Skeletal muscle satellite cell (primary cell): ENCODE measurements around the gene BCL6B. TPM values are rescaled to one million over a fixed set of nuclear protein-coding genes. Genes with fewer than 3 reads are reported as not detected.
"Not testable (repeated sequence)": the region's sequence is repeated elsewhere in the genome, so short reads cannot be mapped to it uniquely, and the experiment has no call there.

Source experiments
- H3K27me3 ChIP-seq: 2 replicates; pipeline ENCODE4 v1.7.0; 2013; ENCODE audit warnings: low read length; ENCODE audit not compliant: control insufficient read depth, insufficient read depth
- H3K36me3 ChIP-seq: 2 replicates; pipeline ENCODE4 v1.7.0; 2013; ENCODE audit warnings: mild to moderate bottlenecking, control low read depth, low read length; ENCODE audit not compliant: insufficient read depth
- H3K4me1 ChIP-seq: 2 replicates; pipeline ENCODE4 v1.7.0; 2013; ENCODE audit warnings: low read length; ENCODE audit not compliant: control insufficient read depth, insufficient read depth
- H3K4me2 ChIP-seq: 2 replicates; pipeline ENCODE4 v1.7.0; 2013; ENCODE audit warnings: mild to moderate bottlenecking, low read length
- H3K4me3 ChIP-seq: 2 replicates; pipeline ENCODE4 v1.7.0; 2013; ENCODE audit warnings: low read length
- H3K9ac ChIP-seq: 2 replicates; pipeline ENCODE4 v1.7.0; 2013; ENCODE audit warnings: mild to moderate bottlenecking, low read depth, low read length, moderate library complexity
- H3K9me3 ChIP-seq: replicated peaks from 2 replicates; pipeline ENCODE4 v1.7.0; 2013; ENCODE audit warnings: mild to moderate bottlenecking, control low read depth, low read length
- total RNA-seq: library from RNA; depleted of rRNA; stranded (reverse); fragments of >200 nt; gene quantifications from 2 replicates; pipeline ENCODE4 v1.2.3, GENCODE V29; 2012; rRNA removed

The BCL6B gene
- total RNA-seq = under 0.01 TPM in 1 of 2 replicates, not detected in the other

- peak within 1 kb of the TSS; percentile 83 for H3K4me2 ChIP-seq
- peaks cover 25% of the 10 kb centered on the region for H3K4me1 ChIP-seq
- no peaks in the 10 kb centered on the region for H3K36me3 ChIP-seq
- peaks cover 11% of the 10 kb centered on the region for H3K27me3 ChIP-seq
- H3K9ac ChIP-seq = peak within 1 kb of the TSS; percentile 57
- H3K4me3 ChIP-seq = peak within 1 kb of the TSS; percentile 57
- H3K9me3 ChIP-seq = no peaks in the 10 kb centered on the region
These were observed at the start of gene BCL6B for GRCh38 chr17:7022781-7023571. BCL6B (plus strand) TSS chr17:7023050; CDS start chr17:7023672, 622 bp downstream.

GRCh38 chr17:6979440-6979839 is 43.4 kb upstream of the BCL6B start:
- H3K27me3 ChIP-seq, H3K4me2 ChIP-seq, H3K36me3 ChIP-seq, H3K4me1 ChIP-seq, H3K9me3 ChIP-seq, H3K9ac ChIP-seq, H3K4me3 ChIP-seq: not testable (repeated sequence)

GRCh38 chr17:6981426-6981825 is 41.4 kb upstream of the BCL6B start:
- Histone ChIP-seq H3K9ac (no peak overlapping the region), H3K4me1 (no peaks in the 10 kb centered on the region), H3K27me3 (no peaks in the 10 kb centered on the region), H3K9me3 (no peaks in the 10 kb centered on the region), H3K4me3 (no peak overlapping the region), H3K36me3 (no peaks in the 10 kb centered on the region), H3K4me2 (no peak overlapping the region)

GRCh38 chr17:6985266-6985665 is 37.6 kb upstream of the BCL6B start:
- Histone ChIP-seq H3K9me3 (no peaks in the 10 kb centered on the region), H3K4me2 (no peak overlapping the region), H3K27me3 (no peaks in the 10 kb centered on the region), H3K4me1 (no peaks in the 10 kb centered on the region), H3K36me3 (no peaks in the 10 kb centered on the region), H3K4me3 (no peak overlapping the region), H3K9ac (no peak overlapping the region)

- Histone ChIP-seq H3K4me1 (no peaks in the 10 kb centered on the region), H3K4me2 (no peak overlapping the region), H3K9ac (no peak overlapping the region), H3K4me3 (no peak overlapping the region), H3K36me3 (no peaks in the 10 kb centered on the region), H3K9me3 (no peaks in the 10 kb centered on the region), H3K27me3 (no peaks in the 10 kb centered on the region)
These were observed 36.2 kb upstream of the BCL6B start for GRCh38 chr17:6986676-6987075.

GRCh38 chr17:6989779-6990178 is 33.1 kb upstream of the BCL6B start:
- no peak overlapping the region for H3K9ac ChIP-seq
- H3K36me3 ChIP-seq = no peaks in the 10 kb centered on the region
- H3K27me3 ChIP-seq = no peaks in the 10 kb centered on the region
- H3K4me1 ChIP-seq = no peaks in the 10 kb centered on the region
- H3K9me3 ChIP-seq = no peaks in the 10 kb centered on the region
- H3K4me3 ChIP-seq = no peak overlapping the region
- no peak overlapping the region for H3K4me2 ChIP-seq

- not testable (repeated sequence) for H3K27me3 ChIP-seq, H3K9me3 ChIP-seq, H3K4me1 ChIP-seq, H3K4me3 ChIP-seq, H3K4me2 ChIP-seq, H3K9ac ChIP-seq
- H3K36me3 ChIP-seq = peaks cover 15% of the 10 kb centered on the region
These were observed 29.2 kb upstream of the BCL6B start for GRCh38 chr17:6993613-6994056.

- Histone ChIP-seq H3K4me2 (no peak overlapping the region), H3K4me1 (no peaks in the 10 kb centered on the region), H3K4me3 (no peak overlapping the region), H3K36me3 (peaks cover 21% of the 10 kb centered on the region), H3K9me3 (no peaks in the 10 kb centered on the region), H3K9ac (no peak overlapping the region), H3K27me3 (no peaks in the 10 kb centered on the region)
These were observed 28.7 kb upstream of the BCL6B start for GRCh38 chr17:6994118-6994598.

GRCh38 chr17:6994666-6995256 is 28.1 kb upstream of the BCL6B start:
- Histone ChIP-seq H3K4me3 (no peak overlapping the region), H3K4me1 (no peaks in the 10 kb centered on the region), H3K36me3 (peaks cover 27% of the 10 kb centered on the region), H3K9me3 (no peaks in the 10 kb centered on the region), H3K9ac (no peak overlapping the region), H3K4me2 (no peak overlapping the region), H3K27me3 (no peaks in the 10 kb centered on the region)

- no peaks in the 10 kb centered on the region for H3K4me1 ChIP-seq
- no peak within 1 kb of the TSS for H3K4me3 ChIP-seq
- H3K27me3 ChIP-seq = no peaks in the 10 kb centered on the region
- no peak within 1 kb of the TSS for H3K9ac ChIP-seq
- peaks cover 35% of the 10 kb centered on the region for H3K36me3 ChIP-seq
- H3K4me2 ChIP-seq = no peak within 1 kb of the TSS
- no peaks in the 10 kb centered on the region for H3K9me3 ChIP-seq
These were observed 27.2 kb upstream of the BCL6B start, which contains the start of gene ALOX12 for GRCh38 chr17:6995500-6996255. ALOX12 (plus strand) TSS chr17:6996049; CDS start chr17:6996118, 69 bp downstream.

- H3K4me1 ChIP-seq = no peaks in the 10 kb centered on the region
- no peak overlapping the region for H3K4me3 ChIP-seq
- H3K9me3 ChIP-seq = no peaks in the 10 kb centered on the region
- no peaks in the 10 kb centered on the region for H3K27me3 ChIP-seq
- H3K36me3 ChIP-seq = peaks cover 41% of the 10 kb centered on the region
- no peak overlapping the region for H3K9ac ChIP-seq
- H3K4me2 ChIP-seq = no peak overlapping the region
These were observed 26.4 kb upstream of the BCL6B start for GRCh38 chr17:6996256-6997011.
